Measurements from ENCODE around the gene ZMYND8. TPM values are rescaled to one million over a fixed set of nuclear protein-coding genes. Genes with fewer than 3 reads are reported as not detected.
"Not testable (repeated sequence)": the region's sequence is repeated elsewhere in the genome, so short reads cannot be mapped to it uniquely, and the experiment has no call there.

Gene ZMYND8
- total RNA-seq, 1 experiment from 2014 or later, result 50.7 TPM

DNA sequence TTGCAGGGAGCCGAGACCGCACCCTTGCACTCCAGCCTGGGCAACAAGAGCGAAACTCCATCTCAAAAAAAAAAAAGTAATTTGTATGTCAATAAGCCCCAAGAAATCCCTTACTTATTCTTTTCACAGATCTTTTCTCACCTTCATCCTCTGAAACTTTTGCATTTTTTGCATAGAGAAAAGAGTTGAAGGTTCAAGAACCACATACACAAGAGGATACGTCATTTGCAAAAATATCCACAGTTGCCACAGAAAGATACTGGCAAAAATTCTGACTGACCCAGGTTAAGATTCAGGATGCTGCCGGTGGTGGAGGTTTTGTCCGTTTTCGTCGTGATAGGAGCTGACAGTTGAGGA lies 94.5 kb downstream of the ZMYND8 start:
- DNase-seq (ENCODE audit: low read depth, low spot score) (no peak), ATAC-seq (no peak)
- ChIA-PET POLR2A (interaction anchor here (0.6 kb wide), 1 partner anchor 116 kb away, joined by 12 read pairs; no protein-coding TSS in a partner anchor), CTCF (no interaction called here)
- H3K4me1 ChIP-seq (ENCODE audit: control insufficient read depth, insufficient read depth, low read length), result 0 out of 2 replicates have a peak, but pooled peaks cover 4% of the 10 kb centered on the region
- no peaks in the 10 kb centered on the region for H3K27me3 ChIP-seq (ENCODE audit: control insufficient read depth, insufficient read depth, low read length)
- 0 out of 2 replicates have a peak overlapping the region, but pooled peaks have one; percentile 7 for H3K27ac ChIP-seq (ENCODE audit: low read length)
- intact Hi-C loops (cut with micrococcal nuclease; ENCODE audit: unreplicated experiment), result no loop called here
- in situ Hi-C loops (cut with HindIII; ENCODE audit: low pct_unique_long_range_greater_than_20kb, low sequenced_read_pairs), result no loop called here
- BruUV-seq (replicated peaks), result no TSS peak
- TF ChIP-seq TCF7L2 (IDR thresholded peaks at IDR 0.05; ENCODE audit: low read depth, low read length) (no peak), POLR2AphosphoS5 (IDR thresholded peaks at IDR 0.05; ENCODE audit: low read depth, low read length) (no peak), REST (IDR thresholded peaks at IDR 0.05; ENCODE audit: insufficient read depth in 1 of 2, low read depth in 2 of 2, low read length in 1 of 2) (no peak), SIN3A (IDR thresholded peaks at IDR 0.05; ENCODE audit: borderline replicate concordance, insufficient read depth, low read depth, low read length) (no peak)
- TF ChIP-seq, protein P1, sequence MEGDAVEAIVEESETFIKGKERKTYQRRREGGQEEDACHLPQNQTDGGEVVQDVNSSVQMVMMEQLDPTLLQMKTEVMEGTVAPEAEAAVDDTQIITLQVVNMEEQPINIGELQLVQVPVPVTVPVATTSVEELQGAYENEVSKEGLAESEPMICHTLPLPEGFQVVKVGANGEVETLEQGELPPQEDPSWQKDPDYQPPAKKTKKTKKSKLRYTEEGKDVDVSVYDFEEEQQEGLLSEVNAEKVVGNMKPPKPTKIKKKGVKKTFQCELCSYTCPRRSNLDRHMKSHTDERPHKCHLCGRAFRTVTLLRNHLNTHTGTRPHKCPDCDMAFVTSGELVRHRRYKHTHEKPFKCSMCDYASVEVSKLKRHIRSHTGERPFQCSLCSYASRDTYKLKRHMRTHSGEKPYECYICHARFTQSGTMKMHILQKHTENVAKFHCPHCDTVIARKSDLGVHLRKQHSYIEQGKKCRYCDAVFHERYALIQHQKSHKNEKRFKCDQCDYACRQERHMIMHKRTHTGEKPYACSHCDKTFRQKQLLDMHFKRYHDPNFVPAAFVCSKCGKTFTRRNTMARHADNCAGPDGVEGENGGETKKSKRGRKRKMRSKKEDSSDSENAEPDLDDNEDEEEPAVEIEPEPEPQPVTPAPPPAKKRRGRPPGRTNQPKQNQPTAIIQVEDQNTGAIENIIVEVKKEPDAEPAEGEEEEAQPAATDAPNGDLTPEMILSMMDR (IDR thresholded peaks at IDR 0.05), result no peak
- H3K4me3 ChIP-seq (ENCODE audit: low read depth in 2 of 2, low read length in 2 of 2), result no peak overlapping the region
- peaks cover 3% of the 10 kb centered on the region; the same call in 1 of the 2 replicates for H3K36me3 ChIP-seq (ENCODE audit: control insufficient read depth, insufficient read depth, low read length)
- H3K9me3 ChIP-seq (ENCODE audit: control insufficient read depth, insufficient read depth, low read depth, low read length), result no peaks in the 10 kb centered on the region

- H3K27me3 ChIP-seq (ENCODE audit: control insufficient read depth, insufficient read depth, low read length); POLR2A ChIA-PET; CTCF ChIA-PET; H3K27ac ChIP-seq (ENCODE audit: low read length); DNase-seq (ENCODE audit: low read depth, low spot score); H3K4me3 ChIP-seq (ENCODE audit: low read depth in 2 of 2, low read length in 2 of 2); H3K9me3 ChIP-seq (ENCODE audit: control insufficient read depth, insufficient read depth, low read depth, low read length); intact Hi-C loops (cut with micrococcal nuclease; ENCODE audit: unreplicated experiment); H3K36me3 ChIP-seq (ENCODE audit: control insufficient read depth, insufficient read depth, low read length); BruUV-seq (replicated peaks); ATAC-seq; H3K4me1 ChIP-seq (ENCODE audit: control insufficient read depth, insufficient read depth, low read length); in situ Hi-C loops (cut with HindIII; ENCODE audit: low pct_unique_long_range_greater_than_20kb, low sequenced_read_pairs): not testable (repeated sequence)
Measured at GRCh38 chr20:47261161-47261774, 95.2 kb downstream of the ZMYND8 start.

- H3K9me3 ChIP-seq (ENCODE audit: control insufficient read depth, insufficient read depth, low read depth, low read length); H3K4me3 ChIP-seq (ENCODE audit: low read depth in 2 of 2, low read length in 2 of 2); H3K4me1 ChIP-seq (ENCODE audit: control insufficient read depth, insufficient read depth, low read length); H3K36me3 ChIP-seq (ENCODE audit: control insufficient read depth, insufficient read depth, low read length); POLR2A ChIA-PET; ATAC-seq; intact Hi-C loops (cut with micrococcal nuclease; ENCODE audit: unreplicated experiment); in situ Hi-C loops (cut with HindIII; ENCODE audit: low pct_unique_long_range_greater_than_20kb, low sequenced_read_pairs); DNase-seq (ENCODE audit: low read depth, low spot score); H3K27me3 ChIP-seq (ENCODE audit: control insufficient read depth, insufficient read depth, low read length); BruUV-seq (replicated peaks); H3K27ac ChIP-seq (ENCODE audit: low read length): not testable (repeated sequence)
- CTCF ChIA-PET, result interaction anchor here (0.6 kb wide), 1 partner anchor 127 kb away, joined by 7 read pairs; no protein-coding TSS in a partner anchor
Measured at GRCh38 chr20:47260540-47261126, 95.9 kb downstream of the ZMYND8 start.

Measured in Panc1 (cell line).